Ecto neural progenitor cell (in vitro differentiated cells): ENCODE results near the gene YAP1.

Source experiments
- DNase-seq: peaks from one replicate; pipeline ENCODE4 v3.0.0-alpha.2; 2018; ENCODE audit warnings: low spot score

YAP1 gene

DNA sequence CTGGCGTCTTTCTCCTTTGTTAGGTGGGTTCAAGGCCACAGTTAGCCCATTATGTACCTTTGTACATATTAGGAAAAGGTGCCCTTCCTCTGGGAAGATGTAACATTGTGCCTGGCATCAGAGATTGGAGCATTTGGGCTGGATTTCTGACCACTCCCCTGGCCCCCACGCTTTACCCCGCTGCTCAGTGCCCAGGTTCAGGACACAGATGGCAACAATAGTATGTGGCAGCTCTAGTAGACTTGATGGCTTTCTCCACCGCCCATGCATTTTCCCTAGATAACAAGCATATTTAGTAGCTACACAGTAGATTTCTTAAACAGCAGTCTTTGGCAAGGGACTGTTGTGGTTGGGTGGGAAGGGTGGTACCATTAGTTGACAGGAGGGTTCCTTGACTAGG is 53.1 kb downstream of the YAP1 start:
- no peak for DNase-seq

- no peak for DNase-seq
Measured at GRCh38 chr11:102166175-102167064, 56.2 kb downstream of the YAP1 start.

DNA sequence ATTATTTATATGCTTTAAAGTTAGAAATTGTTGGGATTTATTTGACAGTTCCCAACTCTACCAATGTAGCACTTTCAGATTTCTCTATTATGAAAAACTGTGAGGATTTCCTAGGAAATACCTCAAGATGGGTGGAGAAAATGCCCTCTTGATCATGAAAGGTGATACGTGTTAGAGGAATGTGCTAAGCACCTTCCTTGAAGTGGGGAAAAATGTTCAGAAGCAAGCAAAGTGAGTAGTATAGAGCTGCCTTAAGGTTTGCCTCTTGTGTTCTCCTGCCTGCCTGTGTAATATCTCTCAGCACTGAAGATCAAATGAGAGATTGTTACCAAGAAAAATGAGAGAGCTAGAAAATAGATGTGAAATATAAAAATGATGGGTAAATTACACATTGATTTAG is 58.2 kb downstream of the YAP1 start:
- DNase-seq: no peak

- no peak for DNase-seq
Measured at GRCh38 chr11:102171101-102171500, 60.9 kb downstream of the YAP1 start.

DNA sequence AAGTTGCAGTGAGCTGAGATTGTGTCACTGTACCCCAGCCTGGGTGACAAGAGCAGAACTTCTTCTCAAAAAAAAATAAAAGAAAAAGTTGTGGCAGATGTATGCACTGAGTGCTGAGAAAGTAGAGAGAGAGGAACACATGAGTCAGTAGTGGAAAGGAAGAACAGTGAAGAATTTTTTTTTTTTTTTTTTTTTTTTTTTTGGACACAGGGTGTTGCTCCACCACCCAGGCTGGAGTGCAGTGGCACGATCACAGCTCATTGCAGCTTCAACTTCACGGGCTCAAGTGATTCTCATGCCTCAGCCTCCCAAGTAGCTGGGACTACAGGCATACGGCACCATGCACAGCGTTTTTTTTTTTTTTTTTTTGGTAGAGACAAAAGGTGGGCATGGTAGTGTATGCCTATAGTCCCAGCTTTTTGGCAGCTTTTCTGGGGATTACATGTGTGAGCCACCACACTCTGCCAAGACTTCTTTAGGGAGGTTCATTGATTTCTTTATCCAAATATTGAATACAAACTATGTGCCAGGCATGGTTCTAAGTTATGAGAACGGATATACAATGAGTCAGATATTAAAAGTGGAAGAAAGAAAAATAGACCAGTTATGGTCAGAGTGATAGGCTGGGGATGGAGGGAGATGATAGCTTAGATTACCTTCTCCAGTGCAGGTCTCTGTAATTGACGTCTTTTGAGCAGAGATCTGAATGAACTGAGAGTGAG is 62.0 kb downstream of the YAP1 start:
- no peak for DNase-seq

DNA sequence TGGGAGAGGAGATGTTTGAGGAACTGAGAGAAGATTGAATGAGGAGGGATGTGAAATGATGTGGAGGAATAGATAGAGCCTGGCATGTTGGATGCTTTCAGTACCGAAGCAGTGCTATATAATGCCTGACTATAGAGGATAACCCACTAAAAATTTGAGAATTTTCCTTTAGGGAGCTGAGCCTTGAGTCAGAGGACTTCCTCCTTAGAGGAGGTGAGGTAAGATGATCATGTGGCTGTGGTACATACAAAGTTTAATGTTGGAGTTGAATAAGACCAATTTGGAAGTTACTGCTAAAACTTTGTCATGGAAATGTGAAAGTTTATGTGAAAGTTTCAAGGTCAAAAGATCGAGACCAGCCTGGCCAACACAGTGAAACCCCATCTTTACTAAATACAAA is 66.9 kb downstream of the YAP1 start:
- no peak for DNase-seq

- DNase-seq: no peak
Measured at GRCh38 chr11:102177974-102178631, 67.9 kb downstream of the YAP1 start.

GRCh38 chr11:102179371-102179770 is 69.1 kb downstream of the YAP1 start:
- DNase-seq: no peak

- DNase-seq: no peak
Measured at GRCh38 chr11:102184269-102184987, 74.2 kb downstream of the YAP1 start.

DNA sequence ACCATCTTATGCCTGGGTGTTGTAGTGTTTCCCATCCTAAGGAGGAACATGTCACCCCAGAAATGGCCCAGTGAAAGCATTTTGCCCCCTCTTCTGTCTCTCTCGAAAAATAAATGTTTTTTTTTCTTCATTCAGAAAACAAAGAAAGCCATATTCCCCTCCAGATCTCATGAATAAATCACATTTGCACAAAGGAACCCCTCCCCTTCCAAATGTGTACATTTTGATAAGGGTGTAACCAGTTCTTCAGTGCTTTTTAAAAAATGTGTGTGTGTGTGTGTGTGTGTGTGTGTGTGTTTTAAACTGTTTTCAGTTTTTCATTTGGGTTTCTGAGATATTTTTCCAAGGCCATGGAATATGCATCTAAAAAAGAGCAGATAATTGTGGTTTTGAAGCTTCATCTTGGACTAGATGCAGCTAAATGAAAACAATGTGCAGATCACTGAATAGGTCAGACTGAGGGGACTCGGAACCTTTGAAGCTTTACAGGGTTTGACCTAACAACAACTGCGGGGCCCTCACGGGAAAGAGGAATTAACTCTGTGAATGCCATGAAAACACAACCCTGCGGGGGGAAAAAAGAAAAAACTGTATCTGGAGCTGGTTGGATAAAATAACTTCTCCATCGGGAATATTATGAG is 76.4 kb downstream of the YAP1 start:
- peak; percentile 52 for DNase-seq

- no peak for DNase-seq
Measured at GRCh38 chr11:102187416-102188151, 77.3 kb downstream of the YAP1 start.

DNA sequence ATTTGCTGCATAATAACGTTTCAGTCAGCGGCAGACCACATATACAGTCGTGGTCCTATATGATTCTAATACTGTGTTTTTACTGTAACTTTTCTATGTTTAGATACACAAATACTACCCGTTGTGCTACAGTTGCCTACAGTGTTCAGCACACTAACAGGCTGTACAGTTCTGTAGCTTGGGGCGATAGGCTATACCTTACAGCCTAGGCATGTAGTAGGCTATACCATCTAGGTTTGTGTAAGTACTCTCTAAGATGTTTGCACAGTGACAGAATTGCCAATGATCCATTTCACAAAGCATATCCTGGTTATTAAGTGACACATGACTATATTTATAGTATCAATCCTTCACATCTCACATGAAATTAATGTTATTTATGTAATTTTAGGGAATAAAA is 78.2 kb downstream of the YAP1 start:
- DNase-seq: no peak

DNA sequence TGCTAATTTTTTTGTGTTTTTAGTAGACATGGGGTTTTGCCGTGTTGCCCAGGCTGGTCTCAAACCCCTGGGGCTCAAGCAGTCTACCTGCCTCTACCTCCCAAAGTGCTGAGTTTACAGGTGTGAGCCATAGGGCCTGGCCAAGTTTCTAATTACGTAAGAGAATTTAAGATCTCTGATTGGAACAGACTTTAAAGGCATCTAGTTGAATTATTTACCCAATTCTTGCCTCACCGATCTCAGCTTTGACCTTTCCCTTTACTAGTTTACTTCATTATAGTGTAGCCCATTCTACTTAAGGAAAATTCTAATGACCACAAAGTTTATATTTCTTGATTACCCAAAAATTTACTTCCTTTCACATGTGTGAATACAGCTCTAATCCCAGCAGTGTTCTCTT is 81.6 kb downstream of the YAP1 start:
- DNase-seq: no peak

- no peak for DNase-seq
Measured at GRCh38 chr11:102192349-102193066, 82.3 kb downstream of the YAP1 start.

- DNase-seq: no peak
Measured at GRCh38 chr11:102194257-102194656, 84.0 kb downstream of the YAP1 start.

GRCh38 chr11:102194990-102195389 is 84.7 kb downstream of the YAP1 start:
- no peak for DNase-seq

GRCh38 chr11:102196351-102196750 is 86.1 kb downstream of the YAP1 start:
- DNase-seq: no peak

- DNase-seq: no peak
Measured at GRCh38 chr11:102196816-102197215, 86.6 kb downstream of the YAP1 start.

GRCh38 chr11:102197670-102198139 is 87.5 kb downstream of the YAP1 start:
- peak; percentile 71 for DNase-seq

DNA sequence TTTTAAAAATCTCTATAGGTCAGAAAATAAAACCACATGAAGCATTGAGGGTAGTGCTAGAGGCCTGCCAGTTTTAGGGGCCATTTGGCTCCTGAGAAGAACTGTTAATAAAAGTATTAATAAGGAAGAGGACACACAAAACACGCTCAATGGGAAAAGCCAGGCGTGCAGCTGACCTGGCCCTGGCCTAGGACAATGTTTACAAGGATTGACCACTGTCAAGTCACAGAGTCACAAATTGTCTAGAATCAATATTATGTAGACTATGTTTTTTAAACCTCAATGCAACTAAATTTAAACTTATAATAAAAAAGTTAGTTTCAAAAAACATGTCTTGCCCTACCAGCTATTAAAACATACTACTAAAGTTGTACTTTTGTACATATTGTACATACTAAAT is 89.4 kb downstream of the YAP1 start:
- no peak for DNase-seq
